T47D (cell line): ENCODE data around the gene GPR132.

ENCODE experiments used
- DNase-seq, 2 experiments: peaks; one replicate each; pipeline versions ENCODE4 v3.0.0 to v3.0.0-alpha.2; 2011 to 2012; ENCODE audit warnings: low read depth in 1 of 2, low spot score in 1 of 2
- JUND ChIP-seq: IDR thresholded peaks from 2 replicates; pipeline ENCODE4 v1.6.1; 2012; ENCODE audit warnings: low read depth
- in situ Hi-C: cut with HindIII; loops from 2 replicates; pipeline ENCODE4 v1.10.0; 2016; ENCODE audit warnings: low sequenced_read_pairs, low pct_unique_long_range_greater_than_20kb

Gene GPR132

GRCh38 chr14:105010891-105011291 is 54.3 kb downstream of the GPR132 start:
- no peak for DNase-seq
- in situ Hi-C loops: no loop called here
- TF ChIP-seq JUND: no peak

GRCh38 chr14:105010106-105010505 is 55.1 kb downstream of the GPR132 start:
- no peak for DNase-seq
- in situ Hi-C loops: no loop called here
- TF ChIP-seq JUND: no peak

- no peak for DNase-seq
- no peak for TF ChIP-seq JUND
- in situ Hi-C loops: no loop called here
These were observed 57.5 kb downstream of the GPR132 start for GRCh38 chr14:105007593-105008264.

GRCh38 chr14:105006831-105007592 is 58.2 kb downstream of the GPR132 start:
- no peak for DNase-seq
- no peak for TF ChIP-seq JUND
- in situ Hi-C loops: no loop called here

- DNase-seq: no peak
- no peak for TF ChIP-seq JUND
- in situ Hi-C loops: no loop called here
These were observed 59.0 kb downstream of the GPR132 start for GRCh38 chr14:105005929-105006830.

- TF ChIP-seq JUND: no peak
- in situ Hi-C loops: no loop called here
- no peak for DNase-seq
These were observed 59.8 kb downstream of the GPR132 start for GRCh38 chr14:105005329-105005928.
